Right lobe of liver (tissue), 6 donors: ENCODE results near the gene NDOR1. TPM values are rescaled to one million over a fixed set of nuclear protein-coding genes. Genes with fewer than 3 reads are reported as not detected.

Experiments
- ATAC-seq, 4 donors: fragments of 200-7000 bp; cut with Tn5 transposase; one replicate each; pipeline ENCODE4 v1.9.1; 2020; ENCODE audit warnings: mild to moderate bottlenecking in 4 of 4, moderate library complexity in 4 of 4
- DNase-seq, 3 donors: peaks; one replicate each; pipeline ENCODE4 v3.0.0-alpha.2; 2020
- H3K27ac ChIP-seq, 3 donors: fragments of 200-600 bp; one replicate each; pipeline ENCODE4 v1.8.0; 2022
- H3K27me3 ChIP-seq, 2 donors: fragments of 200-600 bp; one replicate each; pipeline ENCODE4 v1.8.0; 2022
- H3K36me3 ChIP-seq, 4 donors: fragments of 200-600 bp; sonication (generic) in 1 of 4; one replicate each; pipeline versions ENCODE4 v1.5.1 to v1.8.0; 2017 to 2022; ENCODE audit warnings: control low read depth in 1 of 4
- H3K4me1 ChIP-seq, 4 donors: fragments of 200-600 bp; sonication (generic) in 1 of 4; one replicate each; pipeline versions ENCODE4 v1.5.1 to v1.8.0; 2017 to 2022; ENCODE audit warnings: control low read depth in 1 of 4
- H3K4me3 ChIP-seq, 3 donors: fragments of 200-600 bp; one replicate each; pipeline ENCODE4 v1.8.0; 2022
- H3K9me3 ChIP-seq, 4 donors: fragments of 200-600 bp; sonication (generic) in 1 of 4; one replicate each; pipeline versions ENCODE4 v1.5.1 to v1.8.0; 2017 to 2022; ENCODE audit warnings: control low read depth in 1 of 4
- CTCF ChIP-seq, 4 donors: fragments of 200-600 bp in 3 of 4; fragments of 450-650 bp in 1 of 4; IDR thresholded peaks; one replicate each; pipeline versions ENCODE4 v1.5.1 to v1.8.0; 2016 to 2022; ENCODE audit warnings: antibody characterized with exemption in 4 of 4, mild to moderate bottlenecking in 2 of 4
- POLR2A ChIP-seq: fragments of 450-650 bp; IDR thresholded peaks from one replicate; pipeline ENCODE4 v1.6.1; 2017; ENCODE audit warnings: antibody characterized with exemption, mild to moderate bottlenecking
- whole genome bisulfite sequencing: methylation state at CpG from one replicate; pipeline ENCODE4 v1.1.6; 2018; ENCODE audit warnings: low coverage, low lambda C conversion rate; ENCODE audit not compliant: insufficient coverage; ENCODE audit errors: missing lambda C conversion rate; 5-methylcytosine and 5-hydroxymethylcytosine counted together
- intact Hi-C, 2 donors: fragments of 100-400 bp; cut with DNase I; formaldehyde crosslinking; loops; one replicate each; pipeline versions ENCODE4 v1.11.2 to v1.14.1; 2022
- total RNA-seq, 6 experiments: library from RNA; depleted of rRNA in 2 of 6; stranded (reverse); fragments of >200 nt in 2 of 6; fragmentation: NEBNext Ultra II Directional in 3 of 6; extraction: Animal tissue kit (Norgen Biotek cat#: 25700) in 3 of 6; gene quantifications; one replicate each; pipeline versions ENCODE4 v1.1.0 to v1.2.4, GENCODE V29; 2016 to 2023
- donor health status: DM: no; HTN: yes; CAD: no.
- donor health status: DM: no; HTN: no; CAD: no.
- donor health status: DM: no; HTN: no; CAD: no.
- donor health status: DM: no; HTN: yes; CAD: no.
- donor health status: DM: no; HTN: yes; CAD: no.

Gene NDOR1
- total RNA-seq, 6 experiments from 2014 or later = 4.7 to 9.6 (median 7.4) TPM

GRCh38 chr9:137221095-137221505, 15.6 kb downstream of the NDOR1 start:
- WGBS = no CpG with 5 or more reads among the region's 14 CpGs
- no peak for ATAC-seq
- H3K27ac ChIP-seq = peak overlapping the region in 1 of 3 donors; percentile 32
- no peak for TF ChIP-seq CTCF (IDR thresholded peaks at IDR 0.05)
- TF ChIP-seq POLR2A = no peak
- intact Hi-C loops = no loop called here
- no peaks in the 10 kb centered on the region for H3K9me3 ChIP-seq
- DNase-seq = no peak
- H3K4me1 ChIP-seq = peaks cover 0 to 17% (median 5%) of the 10 kb centered on the region in 4 donors
- peak overlapping the region in 1 of 3 donors; percentile 76 for H3K4me3 ChIP-seq
- no peaks in the 10 kb centered on the region for H3K27me3 ChIP-seq
- no peaks in the 10 kb centered on the region for H3K36me3 ChIP-seq

GRCh38 chr9:137221506-137222111, 16.1 kb downstream of the NDOR1 start:
- ATAC-seq (peak; percentile 10 to 58 (median 44)), DNase-seq (peak; percentile 69 to 85 (median 83))
- Histone ChIP-seq H3K27ac (peak overlapping the region in 1 of 3 donors; percentile 32), H3K27me3 (no peaks in the 10 kb centered on the region), H3K9me3 (no peaks in the 10 kb centered on the region), H3K4me1 (peaks cover 0 to 17% (median 5%) of the 10 kb centered on the region in 4 donors), H3K36me3 (no peaks in the 10 kb centered on the region), H3K4me3 (peak overlapping the region in 2 of 3 donors; percentile 26 to 76)
- intact Hi-C loops = no loop called here
- no peak for TF ChIP-seq CTCF (IDR thresholded peaks at IDR 0.05)
- TF ChIP-seq POLR2A = no peak
- no CpG with 5 or more reads among the region's 61 CpGs for WGBS

DNA sequence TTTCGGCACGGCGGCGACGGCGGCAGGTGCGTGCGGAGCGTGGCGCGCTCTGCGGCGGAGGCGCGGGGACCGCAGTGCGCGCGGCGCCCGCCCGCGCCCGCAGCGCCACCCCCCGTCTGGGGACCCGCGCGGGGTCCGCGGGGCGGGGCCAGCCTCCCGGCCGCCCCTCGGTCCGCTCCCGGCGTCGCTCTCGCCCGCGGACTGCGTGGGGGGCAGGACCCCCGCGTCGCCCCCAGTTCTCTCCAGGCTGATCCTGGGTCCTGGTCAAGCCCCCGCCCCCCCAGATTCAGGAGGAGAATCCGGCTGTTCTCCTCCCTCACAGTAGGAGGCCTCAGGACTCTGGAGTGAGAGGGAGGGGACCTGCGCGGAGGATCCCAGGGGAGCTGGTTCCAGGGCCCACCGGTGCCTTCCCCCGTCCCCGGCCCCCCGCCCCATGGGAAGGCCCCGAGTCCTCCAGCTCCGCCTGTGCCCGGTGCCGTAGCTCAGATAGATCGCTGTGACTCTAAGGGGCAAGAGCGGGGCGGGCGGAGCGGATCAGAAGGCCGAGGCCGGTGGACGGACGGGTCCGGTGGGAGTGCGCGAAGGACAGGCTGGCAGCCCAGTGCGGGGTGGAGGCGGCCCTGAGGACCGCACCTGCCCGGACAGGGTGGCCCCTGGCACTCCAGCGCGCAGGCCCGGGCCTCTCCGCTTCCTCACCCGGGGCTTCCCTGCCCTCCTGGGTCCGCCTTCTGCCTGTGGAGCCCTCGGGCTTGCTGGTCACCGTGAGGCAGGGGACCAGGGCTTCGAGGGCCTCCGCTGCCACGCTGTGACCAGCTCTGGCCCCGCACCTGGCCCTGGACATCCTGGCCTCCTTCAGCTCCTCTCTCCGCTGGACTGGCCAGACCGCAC, 16.9 kb downstream of the NDOR1 start, which contains the start of gene RNF208:
TSS of gene RNF208 (minus strand) at position 51 of the 888 bp plus-strand sequence. CDS start 1,028 bp downstream, outside the sequence.
- DNase-seq (no peak), ATAC-seq (peak; percentile 1 to 7 (median 3))
- Histone ChIP-seq H3K27me3 (no peaks in the 10 kb centered on the region), H3K36me3 (no peaks in the 10 kb centered on the region), H3K4me1 (peaks cover 0 to 17% (median 5%) of the 10 kb centered on the region in 4 donors), H3K9me3 (no peaks in the 10 kb centered on the region), H3K4me3 (peak within 1 kb of the TSS; percentile 76 to 87 (median 85)), H3K27ac (peak within 1 kb of the TSS; percentile 54 to 72 (median 65))
- intact Hi-C loops = no loop called here
- 7% methylated on average over 15 of the region's 88 CpGs for WGBS
- TF ChIP-seq CTCF (IDR thresholded peaks at IDR 0.05) = no peak
- TF ChIP-seq POLR2A = no peak

- H3K9me3 ChIP-seq = no peaks in the 10 kb centered on the region
- H3K27me3 ChIP-seq = no peaks in the 10 kb centered on the region
- DNase-seq (peak; percentile 97 to 98 (median 98)), ATAC-seq (peak; percentile 90 to 92 (median 90))
- peak overlapping the region; percentile 65 to 80 (median 72) for H3K27ac ChIP-seq
- no peak for TF ChIP-seq CTCF (IDR thresholded peaks at IDR 0.05)
- TF ChIP-seq POLR2A = peak; percentile 50
- intact Hi-C loops = no loop called here
- WGBS = 0% methylated on average over 13 of the region's 63 CpGs
- H3K4me1 ChIP-seq = peaks cover 0 to 17% (median 5%) of the 10 kb centered on the region in 4 donors
- peak overlapping the region; percentile 76 to 87 (median 85) for H3K4me3 ChIP-seq
- no peaks in the 10 kb centered on the region for H3K36me3 ChIP-seq
These were observed 17.8 kb downstream of the NDOR1 start for GRCh38 chr9:137223078-137223970.
